ENCODE data around the gene PITPNM3.

- TF ChIP-seq CTCF (IDR thresholded peaks at IDR 0.05), result no peak
- TF ChIP-seq POLR2AphosphoS5 (IDR thresholded peaks at IDR 0.05), result no peak
Measured at GRCh38 chr17:6560496-6560895, 4.1 kb upstream of the PITPNM3 start.
